Fibroblast of the aortic adventitia (primary cell): Measurements from ENCODE around the gene ARHGEF19. TPM values are rescaled to one million over a fixed set of nuclear protein-coding genes. Genes with fewer than 3 reads are reported as not detected.
"Not testable (repeated sequence)": the region's sequence is repeated elsewhere in the genome, so short reads cannot be mapped to it uniquely, and the experiment has no call there.

Source experiments
- DNase-seq: peaks from one replicate; pipeline ENCODE4 v3.0.0-alpha.2; 2010; ENCODE audit warnings: low read depth
- H3K4me3 ChIP-seq: 2 replicates; pipeline ENCODE4 v1.5.1; 2011; ENCODE audit warnings: low read depth, mild to moderate bottlenecking, control low read depth, low read length, moderate library complexity
- total RNA-seq: library from RNA; depleted of rRNA; stranded (reverse); fragments of >200 nt; gene quantifications from 2 replicates; pipeline ENCODE4 v1.2.3, GENCODE V29; 2012; ENCODE audit warnings: low replicate concordance
- TF ChIP-seq, protein P1 (sequence below): IDR thresholded peaks from 2 replicates; pipeline ENCODE4 v1.5.1; 2011; ENCODE audit warnings: mild to moderate bottlenecking, low read length, control low read depth, inconsistent platforms; ENCODE audit not compliant: insufficient read depth

Gene ARHGEF19
- total RNA-seq, 1 donor = 2.8 TPM

DNA sequence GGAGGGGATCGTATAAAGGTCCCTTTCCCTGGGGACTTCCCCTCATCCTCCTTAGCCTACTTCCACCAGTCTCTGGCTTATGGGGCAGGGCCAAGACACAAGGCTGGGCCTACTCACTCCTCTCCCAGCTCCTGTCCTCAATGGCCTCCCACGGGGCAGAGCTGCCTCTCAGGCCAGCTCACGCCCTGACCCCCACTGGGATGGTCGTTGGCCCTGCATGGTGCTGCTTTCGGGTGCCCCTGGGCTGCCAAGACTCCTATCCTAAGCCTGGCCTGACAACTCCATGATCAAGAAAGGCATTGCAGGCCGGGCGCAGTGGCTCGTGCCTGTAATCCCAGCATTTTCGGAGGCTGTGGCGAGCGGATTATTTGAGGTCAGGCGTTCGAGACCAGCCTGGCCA lies 18.3 kb upstream of the ARHGEF19 start:
- H3K4me3 ChIP-seq = no peak overlapping the region
- no peak for DNase-seq
- TF ChIP-seq, protein P1, sequence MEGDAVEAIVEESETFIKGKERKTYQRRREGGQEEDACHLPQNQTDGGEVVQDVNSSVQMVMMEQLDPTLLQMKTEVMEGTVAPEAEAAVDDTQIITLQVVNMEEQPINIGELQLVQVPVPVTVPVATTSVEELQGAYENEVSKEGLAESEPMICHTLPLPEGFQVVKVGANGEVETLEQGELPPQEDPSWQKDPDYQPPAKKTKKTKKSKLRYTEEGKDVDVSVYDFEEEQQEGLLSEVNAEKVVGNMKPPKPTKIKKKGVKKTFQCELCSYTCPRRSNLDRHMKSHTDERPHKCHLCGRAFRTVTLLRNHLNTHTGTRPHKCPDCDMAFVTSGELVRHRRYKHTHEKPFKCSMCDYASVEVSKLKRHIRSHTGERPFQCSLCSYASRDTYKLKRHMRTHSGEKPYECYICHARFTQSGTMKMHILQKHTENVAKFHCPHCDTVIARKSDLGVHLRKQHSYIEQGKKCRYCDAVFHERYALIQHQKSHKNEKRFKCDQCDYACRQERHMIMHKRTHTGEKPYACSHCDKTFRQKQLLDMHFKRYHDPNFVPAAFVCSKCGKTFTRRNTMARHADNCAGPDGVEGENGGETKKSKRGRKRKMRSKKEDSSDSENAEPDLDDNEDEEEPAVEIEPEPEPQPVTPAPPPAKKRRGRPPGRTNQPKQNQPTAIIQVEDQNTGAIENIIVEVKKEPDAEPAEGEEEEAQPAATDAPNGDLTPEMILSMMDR = no peak

DNA sequence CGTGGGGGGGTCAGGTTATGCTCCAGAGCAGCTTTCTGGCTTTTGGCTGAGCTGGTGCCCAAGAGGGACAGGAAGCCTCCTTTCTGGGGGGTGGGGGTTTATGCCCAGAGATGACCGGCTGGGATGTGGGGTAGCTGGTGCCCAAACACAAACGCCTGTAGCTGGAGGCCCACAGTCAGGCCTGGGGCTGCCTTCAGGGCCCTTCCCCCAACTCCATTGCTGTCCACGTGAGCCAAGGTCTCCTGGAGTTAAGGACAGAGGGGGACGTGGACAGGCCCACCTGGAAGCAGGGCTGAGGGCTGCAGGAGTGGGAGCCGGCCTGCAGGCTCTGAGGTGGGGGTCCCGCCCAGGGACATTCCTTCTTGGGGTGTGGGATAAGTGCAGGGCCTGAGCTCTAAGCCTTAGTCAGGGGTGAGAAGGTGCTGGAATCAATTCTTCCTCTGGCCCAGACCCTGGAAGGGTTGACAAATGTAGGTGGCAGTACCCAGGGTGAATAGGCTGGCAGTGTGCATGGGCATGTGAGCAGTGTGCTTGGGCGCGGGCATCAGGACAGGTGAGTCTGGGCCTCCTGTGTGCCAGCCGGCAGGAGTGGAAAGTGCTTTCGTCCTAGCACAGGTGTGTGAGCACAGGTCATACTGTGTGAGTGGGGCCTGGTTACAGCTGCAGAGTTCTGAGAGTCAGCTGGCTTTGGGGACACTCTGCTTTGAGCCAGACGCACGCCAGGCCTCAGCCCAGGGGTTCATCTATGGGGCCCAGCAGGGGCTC lies 17.7 kb upstream of the ARHGEF19 start:
- TF ChIP-seq, protein P1 = no peak
- no peak for DNase-seq
- no peak overlapping the region for H3K4me3 ChIP-seq

DNA sequence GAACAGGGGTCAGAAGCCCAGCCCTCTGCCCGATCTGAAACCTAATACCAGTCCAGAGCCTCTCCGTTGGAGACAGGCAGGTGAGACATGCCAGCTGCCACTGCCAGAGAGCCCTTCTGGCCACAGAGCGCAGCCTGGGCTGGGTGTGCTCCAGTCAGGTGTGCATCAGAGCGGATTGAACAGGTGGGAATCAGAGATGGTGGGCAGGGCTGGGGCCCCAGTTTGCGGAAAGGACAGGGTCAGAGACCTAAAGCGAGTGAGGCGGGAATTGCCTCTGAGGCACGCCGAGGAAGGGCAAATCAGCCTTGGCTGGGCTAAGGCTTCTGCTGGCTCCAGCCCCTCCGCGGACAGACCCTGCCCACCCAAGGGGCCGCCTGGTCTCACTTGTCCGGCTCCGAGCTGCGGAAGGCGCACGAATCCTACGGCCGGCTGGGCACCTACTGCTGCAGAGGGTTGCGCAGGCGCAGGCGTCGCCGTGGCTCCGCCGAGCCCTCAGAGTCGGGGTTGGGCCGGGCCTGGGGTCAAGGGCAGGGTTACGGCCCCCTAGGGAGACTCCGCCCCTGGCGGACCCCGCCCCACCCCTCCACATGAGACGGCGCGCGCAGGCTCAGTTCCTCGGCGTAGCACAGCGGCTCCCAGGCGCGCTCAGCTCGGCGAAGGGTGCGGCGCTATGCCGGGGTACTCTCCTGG lies 14.2 kb upstream of the ARHGEF19 start:
- H3K4me3 ChIP-seq = peak overlapping the region; percentile 31
- no peak for DNase-seq
- TF ChIP-seq, protein P1 = no peak

DNA sequence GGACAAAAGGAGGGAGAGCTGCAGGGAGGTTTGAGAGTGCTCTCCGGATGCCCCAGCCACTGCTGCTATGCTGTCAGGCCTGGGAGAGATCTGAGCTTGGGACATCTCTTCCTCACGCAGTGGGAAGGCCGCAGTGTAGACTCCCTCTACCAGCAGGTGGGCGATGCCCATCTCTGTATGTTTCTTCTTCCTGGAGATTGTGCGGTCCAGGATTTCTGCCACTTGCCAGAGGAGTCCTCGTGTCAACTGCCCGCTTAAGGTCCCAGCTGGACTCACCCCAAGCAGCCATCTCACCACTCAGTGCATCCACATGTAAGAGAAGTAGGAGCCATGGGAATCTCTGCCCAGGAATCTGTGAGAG lies 13.7 kb upstream of the ARHGEF19 start:
- H3K4me3 ChIP-seq = no peak overlapping the region
- TF ChIP-seq, protein P1 = no peak
- DNase-seq = no peak

DNA sequence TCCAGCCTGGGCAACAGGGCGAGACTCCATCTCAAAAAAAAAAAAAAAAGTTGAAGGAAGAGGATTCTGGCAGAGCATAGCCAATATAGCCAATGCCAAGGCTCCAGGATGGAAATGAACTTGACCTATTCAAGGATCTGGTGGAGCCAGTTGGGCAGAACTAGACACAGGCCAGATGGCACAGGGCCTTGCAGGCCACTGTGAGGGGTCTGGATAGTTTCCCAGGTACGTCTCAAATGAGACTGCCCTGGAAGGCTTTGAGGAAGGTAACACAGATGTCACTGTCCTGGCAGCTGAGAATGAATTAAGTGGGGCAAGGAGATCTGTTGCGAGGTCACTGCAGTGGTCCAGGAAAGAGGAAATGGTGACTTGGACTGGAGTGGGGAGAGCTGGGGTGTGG lies 12.0 kb upstream of the ARHGEF19 start:
- TF ChIP-seq, protein P1 = no peak
- no peak for DNase-seq
- no peak overlapping the region for H3K4me3 ChIP-seq

DNA sequence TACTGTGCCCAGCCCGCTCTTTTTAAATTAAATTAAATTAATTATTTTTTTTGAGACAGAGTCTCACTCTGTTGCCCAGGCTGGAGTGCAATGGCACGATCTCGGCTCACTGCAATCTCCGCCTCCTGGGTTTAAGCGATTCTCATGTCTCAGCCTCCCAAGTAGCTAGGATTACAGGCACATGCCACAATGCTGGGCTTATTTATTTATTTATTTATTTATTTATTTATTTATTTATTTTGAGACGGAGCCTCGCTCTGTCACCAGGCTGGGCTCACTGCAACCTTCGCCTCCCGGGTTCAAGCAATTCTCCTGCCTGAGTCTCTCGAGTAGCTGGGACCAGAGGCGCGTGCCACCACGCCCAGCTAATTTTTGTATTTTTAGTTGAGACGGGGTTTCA lies 10.3 kb upstream of the ARHGEF19 start:
- DNase-seq = not testable (repeated sequence)

DNA sequence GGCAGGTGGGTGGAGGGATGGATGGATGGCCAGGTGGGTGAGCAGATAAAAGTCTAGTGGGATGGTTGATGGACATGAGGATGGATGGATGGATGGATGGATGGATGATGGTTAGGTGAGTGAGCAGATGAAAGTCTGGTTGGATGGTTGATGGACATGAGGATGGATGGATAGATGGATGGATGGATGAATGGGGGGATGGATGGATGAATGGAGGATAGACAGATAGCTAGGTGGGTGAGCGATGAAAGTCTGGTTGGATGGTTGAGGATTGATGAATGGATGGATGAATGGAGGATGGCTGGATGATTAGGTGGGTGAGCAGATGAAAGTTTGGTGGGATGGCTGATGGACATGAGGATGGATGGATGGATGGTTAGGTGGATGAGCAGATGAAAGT lies 9.0 kb upstream of the ARHGEF19 start:
- DNase-seq = no peak
- no peak overlapping the region for H3K4me3 ChIP-seq
- TF ChIP-seq, protein P1 = no peak

More for the DNA sequence above, 10.3 kb upstream of the ARHGEF19 start:
- not testable (repeated sequence) for H3K4me3 ChIP-seq
